Limb (tissue), 2 donors: Measurements from ENCODE around the gene TMA7.
A peak's percentile ranks its signal among the peaks of the same experiment; 100 is the strongest.
"Not testable (repeated sequence)": the region's sequence is repeated elsewhere in the genome, so short reads cannot be mapped to it uniquely, and the experiment has no call there.

Experiments
- DNase-seq, 2 donors: peaks; one replicate each; pipeline ENCODE4 v3.0.0-alpha.2; 2016; ENCODE audit errors: extremely low spot score in 2 of 2

The TMA7 gene

GRCh38 chr3:48467473-48468267, 27.6 kb downstream of the TMA7 start:
- DNase-seq = no peak

- no peak for DNase-seq
These were observed 28.3 kb downstream of the TMA7 start for GRCh38 chr3:48468329-48468731.

GRCh38 chr3:48469046-48469915, 29.2 kb downstream of the TMA7 start:
- DNase-seq = no peak

GRCh38 chr3:48470286-48470685, 30.2 kb downstream of the TMA7 start:
- DNase-seq = no peak

- DNase-seq = no peak
These were observed 32.5 kb downstream of the TMA7 start for GRCh38 chr3:48472673-48472922.

- DNase-seq = peak; percentile 87 to 93
These were observed 33.0 kb downstream of the TMA7 start for GRCh38 chr3:48472923-48473616.

- DNase-seq = no peak
These were observed 33.5 kb downstream of the TMA7 start for GRCh38 chr3:48473617-48473952.

GRCh38 chr3:48474031-48474430, 34.0 kb downstream of the TMA7 start:
- not testable (repeated sequence) for DNase-seq

GRCh38 chr3:48474619-48475018, 34.6 kb downstream of the TMA7 start:
- no peak for DNase-seq

- DNase-seq = no peak
These were observed 35.1 kb downstream of the TMA7 start for GRCh38 chr3:48475188-48475587.

- no peak for DNase-seq
These were observed 36.5 kb downstream of the TMA7 start for GRCh38 chr3:48476426-48477053.

GRCh38 chr3:48477959-48478520, 38.0 kb downstream of the TMA7 start:
- DNase-seq = no peak

- no peak for DNase-seq
These were observed 38.8 kb downstream of the TMA7 start for GRCh38 chr3:48478626-48479555.

- not testable (repeated sequence) for DNase-seq
These were observed 40.8 kb downstream of the TMA7 start for GRCh38 chr3:48480891-48481290.

GRCh38 chr3:48482822-48483221, 42.8 kb downstream of the TMA7 start:
- DNase-seq = not testable (repeated sequence)

- DNase-seq = no peak
These were observed 46.9 kb downstream of the TMA7 start for GRCh38 chr3:48486952-48487351.

- no peak for DNase-seq
These were observed 52.6 kb downstream of the TMA7 start for GRCh38 chr3:48492461-48493202.

- DNase-seq = no peak
These were observed 53.1 kb downstream of the TMA7 start for GRCh38 chr3:48493203-48493501.
